Activated naive CD4-positive, alpha-beta T cell treated with Interleukin-2 at 50 U/mL for 16 hours (primary cell): ENCODE data around the gene PREX1.

Experiments used
- DNase-seq: peaks from one replicate; pipeline ENCODE4 v3.0.0-alpha.2; 2020

Gene PREX1

GRCh38 chr20:48729538-48729937, 98.3 kb downstream of the PREX1 start:
- no peak for DNase-seq

GRCh38 chr20:48728042-48728825, 99.6 kb downstream of the PREX1 start:
- no peak for DNase-seq

GRCh38 chr20:48727226-48727625, 100.6 kb downstream of the PREX1 start:
- no peak for DNase-seq

- no peak for DNase-seq
Measured at GRCh38 chr20:48725555-48725991, 102.2 kb downstream of the PREX1 start.

- DNase-seq = no peak
Measured at GRCh38 chr20:48724891-48725554, 102.8 kb downstream of the PREX1 start.

- no peak for DNase-seq
Measured at GRCh38 chr20:48724382-48724781, 103.4 kb downstream of the PREX1 start.

GRCh38 chr20:48723308-48724264, 104.2 kb downstream of the PREX1 start:
- no peak for DNase-seq

- DNase-seq = no peak
Measured at GRCh38 chr20:48722737-48723191, 105.0 kb downstream of the PREX1 start.

- DNase-seq = no peak
Measured at GRCh38 chr20:48722002-48722731, 105.6 kb downstream of the PREX1 start.

- DNase-seq = no peak
Measured at GRCh38 chr20:48721324-48722001, 106.3 kb downstream of the PREX1 start.

- no peak for DNase-seq
Measured at GRCh38 chr20:48720256-48720985, 107.4 kb downstream of the PREX1 start.

GRCh38 chr20:48719598-48720255, 108.1 kb downstream of the PREX1 start:
- DNase-seq = no peak

- peak; percentile 39 for DNase-seq
Measured at GRCh38 chr20:48718786-48719578, 108.8 kb downstream of the PREX1 start.

- no peak for DNase-seq
Measured at GRCh38 chr20:48717680-48718223, 110.0 kb downstream of the PREX1 start.

GRCh38 chr20:48717095-48717672, 110.6 kb downstream of the PREX1 start:
- no peak for DNase-seq

GRCh38 chr20:48716541-48716940, 111.3 kb downstream of the PREX1 start:
- DNase-seq = no peak

- peak; percentile 59 for DNase-seq
Measured at GRCh38 chr20:48716086-48716485, 111.7 kb downstream of the PREX1 start.

- no peak for DNase-seq
Measured at GRCh38 chr20:48714764-48715163, 113.0 kb downstream of the PREX1 start.
